Neural cell (in vitro differentiated cells): ENCODE data around the gene NET1. TPM values are rescaled to one million over a fixed set of nuclear protein-coding genes. Genes with fewer than 3 reads are reported as not detected.

ENCODE experiments used
- H2AFZ ChIP-seq: fragments of 200-600, 300-800 bp; sonication (generic), shearing (Covaris generic); 2 replicates; pipeline ENCODE4 v1.6.0; 2014; ENCODE audit warnings: low read depth, mild to moderate bottlenecking, antibody characterized with exemption, low read length, moderate library complexity
- H3F3A ChIP-seq: fragments of 200-600 bp; shearing (Covaris generic); 2 replicates; pipeline ENCODE4 v1.6.1; 2016; ENCODE audit warnings: mild to moderate bottlenecking, moderate library complexity, mixed read lengths, antibody characterized with exemption, low read length; ENCODE audit not compliant: insufficient read depth, poor library complexity, severe bottlenecking
- H3K27ac ChIP-seq: fragments of 200-600, 300-800 bp; sonication (generic), shearing (Covaris generic); 2 replicates; pipeline ENCODE4 v1.5.1; 2014; ENCODE audit warnings: mild to moderate bottlenecking, low read length, moderate library complexity
- H3K27me3 ChIP-seq: fragments of 300-800, 200-600 bp; sonication (generic), shearing (Covaris generic); 2 replicates; pipeline ENCODE4 v1.6.0; 2014; ENCODE audit warnings: mild to moderate bottlenecking, low read depth, low read length, moderate library complexity; ENCODE audit not compliant: insufficient read depth
- H3K36me3 ChIP-seq: fragments of 300-800, 200-600 bp; sonication (generic), shearing (Covaris generic); 2 replicates; pipeline ENCODE4 v1.5.1; 2014; ENCODE audit warnings: mild to moderate bottlenecking, antibody characterized with exemption, low read length, moderate library complexity; ENCODE audit not compliant: insufficient read depth
- H3K4me2 ChIP-seq: fragments of 300-800, 200-600 bp; sonication (generic), shearing (Covaris generic); 2 replicates; pipeline ENCODE4 v1.6.0; 2014; ENCODE audit warnings: mild to moderate bottlenecking, low read length
- H3K4me3 ChIP-seq: fragments of 300-800, 200-600 bp; sonication (generic), shearing (Covaris generic); 2 replicates; pipeline ENCODE4 v1.5.1; 2014; ENCODE audit warnings: mild to moderate bottlenecking, low read length, moderate library complexity
- H3K79me2 ChIP-seq: fragments of 200-600 bp; shearing (Covaris generic); replicated peaks from 2 replicates; pipeline ENCODE4 v1.6.0; 2014; ENCODE audit warnings: mild to moderate bottlenecking, low read length, moderate library complexity; ENCODE audit not compliant: insufficient read depth
- H3K9ac ChIP-seq: fragments of 300-800, 200-600 bp; sonication (generic), shearing (Covaris generic); 2 replicates; pipeline ENCODE4 v1.6.1; 2016; ENCODE audit warnings: mild to moderate bottlenecking, low read length, mixed read lengths
- H3K9me2 ChIP-seq: fragments of 200-600 bp; shearing (Covaris generic); 2 replicates; pipeline ENCODE4 v1.6.1; 2016; ENCODE audit warnings: mild to moderate bottlenecking, low read length, mixed read lengths; ENCODE audit not compliant: insufficient read depth
- H3K9me3 ChIP-seq: fragments of 200-600, 300-800 bp; sonication (generic), shearing (Covaris generic); 2 replicates; pipeline ENCODE4 v1.6.1; 2016; ENCODE audit warnings: mild to moderate bottlenecking, mixed run types, low read length, moderate library complexity, mixed read lengths
- H4K20me1 ChIP-seq: fragments of 200-600 bp; shearing (Covaris generic); 2 replicates; pipeline ENCODE4 v1.6.1; 2016; ENCODE audit warnings: mild to moderate bottlenecking, mixed run types; ENCODE audit not compliant: insufficient read depth
- EP300 ChIP-seq: fragments of 450-650 bp; conservative IDR thresholded peaks from 2 replicates; pipeline ENCODE4 v1.6.1; 2014; ENCODE audit warnings: antibody characterized with exemption, mild to moderate bottlenecking, moderate library complexity; ENCODE audit not compliant: poor library complexity, severe bottlenecking
- EZH2 ChIP-seq: fragments of 200-600, 300-800 bp; shearing (Covaris generic), sonication (generic); IDR thresholded peaks from 2 replicates; pipeline ENCODE4 v1.6.1; 2014; ENCODE audit warnings: antibody characterized with exemption, low read length, borderline replicate concordance, mild to moderate bottlenecking; ENCODE audit not compliant: insufficient read depth, poor library complexity, severe bottlenecking
- MXI1 ChIP-seq: fragments of 450-650 bp; conservative IDR thresholded peaks from 2 replicates; pipeline ENCODE4 v1.6.1; 2014; ENCODE audit warnings: antibody characterized with exemption, mild to moderate bottlenecking; ENCODE audit not compliant: poor library complexity, severe bottlenecking
- POLR2AphosphoS5 ChIP-seq: IDR thresholded peaks from 2 replicates; pipeline ENCODE4 v1.6.1; 2012
- RAD21 ChIP-seq: fragments of 450-650 bp; conservative IDR thresholded peaks from 2 replicates; pipeline ENCODE4 v1.6.1; 2014; ENCODE audit warnings: antibody characterized with exemption, mild to moderate bottlenecking, moderate library complexity
- SMC3 ChIP-seq: fragments of 450-650 bp; conservative IDR thresholded peaks from 2 replicates; pipeline ENCODE4 v1.6.1; 2014; ENCODE audit warnings: antibody characterized with exemption, mild to moderate bottlenecking, moderate library complexity; ENCODE audit not compliant: poor library complexity
- TAF1 ChIP-seq: IDR thresholded peaks from 2 replicates; pipeline ENCODE4 v1.6.1; 2012; ENCODE audit warnings: low read depth
- polyA plus RNA-seq: library from polyadenylated mRNA; depleted of rRNA; stranded (reverse); fragments of >200 nt; gene quantifications from 2 replicates; pipeline ENCODE4 v1.2.3, GENCODE V29; 2014
- TF ChIP-seq, protein P1 (sequence below): fragments of 450-650 bp; IDR thresholded peaks from 2 replicates; pipeline ENCODE4 v1.5.1; 2014; ENCODE audit warnings: antibody characterized with exemption, mild to moderate bottlenecking, moderate library complexity; ENCODE audit not compliant: poor library complexity, severe bottlenecking
- TF ChIP-seq, protein P2 (sequence below): IDR thresholded peaks from 2 replicates; pipeline ENCODE4 v1.6.1; 2012; ENCODE audit warnings: borderline replicate concordance

NET1 gene
- polyA plus RNA-seq, 1 donor from 2014 or later = 8.0 TPM

DNA sequence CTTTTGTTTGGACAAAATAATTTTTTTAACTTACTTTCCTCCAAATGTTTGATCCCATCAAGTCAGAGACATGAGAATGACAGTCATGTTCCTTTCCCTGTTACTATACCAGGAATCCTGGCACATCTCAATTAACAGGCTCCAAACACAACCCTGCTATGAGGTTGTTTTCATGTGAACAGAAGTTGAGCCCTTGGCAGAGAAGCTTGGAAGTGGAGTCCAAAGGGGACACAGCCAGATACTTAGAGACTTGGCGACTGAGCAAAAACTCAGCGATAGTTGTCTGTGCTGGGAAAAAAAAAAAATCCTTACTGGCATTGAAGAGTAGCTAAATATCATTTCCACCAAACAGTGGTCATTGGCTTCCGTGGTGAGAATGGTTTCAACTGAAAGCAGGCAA lies 20.6 kb upstream of the NET1 start:
- H3K79me2 ChIP-seq = no peaks in the 10 kb centered on the region
- no peaks in the 10 kb centered on the region for H3F3A ChIP-seq
- H3K9me3 ChIP-seq = no peaks in the 10 kb centered on the region

DNA sequence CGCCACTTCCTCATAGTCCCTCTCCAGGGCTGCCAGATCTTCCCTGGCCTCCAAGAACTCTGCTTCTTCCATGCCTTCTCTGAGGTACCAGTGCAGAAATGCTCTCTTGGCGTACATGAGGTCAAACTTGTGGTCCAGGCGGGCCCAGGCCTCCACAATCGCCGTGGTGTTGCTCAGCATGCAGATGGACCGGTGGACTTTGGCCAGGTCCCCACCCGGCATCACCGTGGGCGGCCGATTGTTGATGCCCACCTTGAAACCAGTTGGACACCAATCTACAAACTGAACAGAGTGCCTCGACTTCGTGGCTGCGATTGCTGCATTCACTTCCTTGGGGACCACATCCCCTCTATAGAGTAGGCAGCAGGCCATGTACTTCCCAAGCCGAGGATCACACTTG lies 18.8 kb upstream of the NET1 start:
- no peak overlapping the region for H3K4me2 ChIP-seq
- H3K79me2 ChIP-seq = no peaks in the 10 kb centered on the region
- no peaks in the 10 kb centered on the region for H4K20me1 ChIP-seq
- H3K9me2 ChIP-seq = no peaks in the 10 kb centered on the region
- H3K27ac ChIP-seq = no peak overlapping the region
- H2AFZ ChIP-seq = no peak overlapping the region
- TF ChIP-seq RAD21 (no peak), POLR2AphosphoS5 (no peak), EZH2 (no peak), TAF1 (no peak), SMC3 (no peak), MXI1 (no peak), EP300 (no peak)
- TF ChIP-seq, protein P1, sequence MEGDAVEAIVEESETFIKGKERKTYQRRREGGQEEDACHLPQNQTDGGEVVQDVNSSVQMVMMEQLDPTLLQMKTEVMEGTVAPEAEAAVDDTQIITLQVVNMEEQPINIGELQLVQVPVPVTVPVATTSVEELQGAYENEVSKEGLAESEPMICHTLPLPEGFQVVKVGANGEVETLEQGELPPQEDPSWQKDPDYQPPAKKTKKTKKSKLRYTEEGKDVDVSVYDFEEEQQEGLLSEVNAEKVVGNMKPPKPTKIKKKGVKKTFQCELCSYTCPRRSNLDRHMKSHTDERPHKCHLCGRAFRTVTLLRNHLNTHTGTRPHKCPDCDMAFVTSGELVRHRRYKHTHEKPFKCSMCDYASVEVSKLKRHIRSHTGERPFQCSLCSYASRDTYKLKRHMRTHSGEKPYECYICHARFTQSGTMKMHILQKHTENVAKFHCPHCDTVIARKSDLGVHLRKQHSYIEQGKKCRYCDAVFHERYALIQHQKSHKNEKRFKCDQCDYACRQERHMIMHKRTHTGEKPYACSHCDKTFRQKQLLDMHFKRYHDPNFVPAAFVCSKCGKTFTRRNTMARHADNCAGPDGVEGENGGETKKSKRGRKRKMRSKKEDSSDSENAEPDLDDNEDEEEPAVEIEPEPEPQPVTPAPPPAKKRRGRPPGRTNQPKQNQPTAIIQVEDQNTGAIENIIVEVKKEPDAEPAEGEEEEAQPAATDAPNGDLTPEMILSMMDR = no peak
- TF ChIP-seq, protein P2, sequence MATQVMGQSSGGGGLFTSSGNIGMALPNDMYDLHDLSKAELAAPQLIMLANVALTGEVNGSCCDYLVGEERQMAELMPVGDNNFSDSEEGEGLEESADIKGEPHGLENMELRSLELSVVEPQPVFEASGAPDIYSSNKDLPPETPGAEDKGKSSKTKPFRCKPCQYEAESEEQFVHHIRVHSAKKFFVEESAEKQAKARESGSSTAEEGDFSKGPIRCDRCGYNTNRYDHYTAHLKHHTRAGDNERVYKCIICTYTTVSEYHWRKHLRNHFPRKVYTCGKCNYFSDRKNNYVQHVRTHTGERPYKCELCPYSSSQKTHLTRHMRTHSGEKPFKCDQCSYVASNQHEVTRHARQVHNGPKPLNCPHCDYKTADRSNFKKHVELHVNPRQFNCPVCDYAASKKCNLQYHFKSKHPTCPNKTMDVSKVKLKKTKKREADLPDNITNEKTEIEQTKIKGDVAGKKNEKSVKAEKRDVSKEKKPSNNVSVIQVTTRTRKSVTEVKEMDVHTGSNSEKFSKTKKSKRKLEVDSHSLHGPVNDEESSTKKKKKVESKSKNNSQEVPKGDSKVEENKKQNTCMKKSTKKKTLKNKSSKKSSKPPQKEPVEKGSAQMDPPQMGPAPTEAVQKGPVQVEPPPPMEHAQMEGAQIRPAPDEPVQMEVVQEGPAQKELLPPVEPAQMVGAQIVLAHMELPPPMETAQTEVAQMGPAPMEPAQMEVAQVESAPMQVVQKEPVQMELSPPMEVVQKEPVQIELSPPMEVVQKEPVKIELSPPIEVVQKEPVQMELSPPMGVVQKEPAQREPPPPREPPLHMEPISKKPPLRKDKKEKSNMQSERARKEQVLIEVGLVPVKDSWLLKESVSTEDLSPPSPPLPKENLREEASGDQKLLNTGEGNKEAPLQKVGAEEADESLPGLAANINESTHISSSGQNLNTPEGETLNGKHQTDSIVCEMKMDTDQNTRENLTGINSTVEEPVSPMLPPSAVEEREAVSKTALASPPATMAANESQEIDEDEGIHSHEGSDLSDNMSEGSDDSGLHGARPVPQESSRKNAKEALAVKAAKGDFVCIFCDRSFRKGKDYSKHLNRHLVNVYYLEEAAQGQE = no peak
- no peaks in the 10 kb centered on the region for H3K36me3 ChIP-seq
- no peaks in the 10 kb centered on the region for H3K27me3 ChIP-seq
- no peak overlapping the region for H3K9ac ChIP-seq
- H3K9me3 ChIP-seq = no peaks in the 10 kb centered on the region
- no peaks in the 10 kb centered on the region for H3F3A ChIP-seq
- H3K4me3 ChIP-seq = no peak overlapping the region

More for the DNA sequence above, 20.6 kb upstream of the NET1 start:
- H3K27ac ChIP-seq = no peak overlapping the region
- H3K36me3 ChIP-seq = no peaks in the 10 kb centered on the region
- H3K4me3 ChIP-seq = no peak overlapping the region
- TF ChIP-seq, protein P1 = no peak
- TF ChIP-seq TAF1 (no peak), MXI1 (no peak), POLR2AphosphoS5 (no peak), EZH2 (no peak), RAD21 (no peak), EP300 (no peak), SMC3 (no peak)
- TF ChIP-seq, protein P2 = no peak
- no peaks in the 10 kb centered on the region for H4K20me1 ChIP-seq
- no peak overlapping the region for H3K9ac ChIP-seq
- no peaks in the 10 kb centered on the region for H3K9me2 ChIP-seq
- no peak overlapping the region for H2AFZ ChIP-seq
- no peaks in the 10 kb centered on the region for H3K27me3 ChIP-seq
- no peak overlapping the region for H3K4me2 ChIP-seq
